H1 (cell line): ENCODE results near the gene FAM228B. TPM values are rescaled to one million over a fixed set of nuclear protein-coding genes. Genes with fewer than 3 reads are reported as not detected.

ENCODE experiments used
- CTCF ChIA-PET: fragments of 300-600 bp; sonication (Branson Sonifier 250); formaldehyde crosslinking; loops from one replicate; lab custom pipeline; 2021; ENCODE audit not compliant: partially characterized antibody; lab: Charles Lee
- POLR2A ChIA-PET: fragments of 300-600 bp; sonication (Branson Sonifier 250); formaldehyde crosslinking; loops from one replicate; lab custom pipeline; 2021; ENCODE audit warnings: inconsistent platforms; ENCODE audit not compliant: partially characterized antibody; lab: Charles Lee
- DNase-seq, 2 experiments: peaks; one replicate each; pipeline versions ENCODE4 v3.0.0 to v3.0.0-alpha.2; 2010 to 2022; ENCODE audit warnings: low spot score in 2 of 2, low read depth in 1 of 2, mixed read lengths in 1 of 2
- FAIRE-seq: peaks from 2 replicates; lab custom pipeline; 2011; peaks lifted over from hg19 to GRCh38; lab: Jason Lieb, UNC
- H2AFZ ChIP-seq: 2 replicates; pipeline ENCODE4 v1.8.1; 2012; ENCODE audit warnings: low read length, inconsistent platforms
- H2AK5ac ChIP-seq: 2 replicates; pipeline ENCODE4 v1.6.1; 2013; ENCODE audit warnings: low read depth, low read length
- H2BK120ac ChIP-seq: replicated peaks from 2 replicates; pipeline ENCODE3; 2013; ENCODE audit warnings: low read depth, low read length, inconsistent platforms
- H2BK12ac ChIP-seq: 2 replicates; pipeline ENCODE4 v1.6.1; 2013; ENCODE audit warnings: low read depth, low read length
- H2BK15ac ChIP-seq: 2 replicates; pipeline ENCODE4 v1.6.1; 2013; ENCODE audit warnings: low read length
- H2BK20ac ChIP-seq: 2 replicates; pipeline ENCODE4 v1.6.1; 2013; ENCODE audit warnings: low read length
- H2BK5ac ChIP-seq: 2 replicates; pipeline ENCODE4 v1.6.1; 2013; ENCODE audit warnings: low read depth, low read length
- H3K14ac ChIP-seq: 2 replicates; pipeline ENCODE4 v1.6.1; 2013; ENCODE audit warnings: inconsistent platforms; ENCODE audit not compliant: insufficient read length
- H3K18ac ChIP-seq: 2 replicates; pipeline ENCODE4 v1.6.1; 2013; ENCODE audit warnings: low read length; ENCODE audit errors: extremely low read depth
- H3K23ac ChIP-seq: 2 replicates; pipeline ENCODE4 v1.6.1; 2013; ENCODE audit warnings: inconsistent platforms; ENCODE audit not compliant: insufficient read length
- H3K23me2 ChIP-seq: 2 replicates; pipeline ENCODE4 v1.6.1; 2013; ENCODE audit warnings: low read depth, low read length
- H3K27ac ChIP-seq: 2 replicates; pipeline ENCODE4 v1.6.1; 2011; ENCODE audit warnings: low read depth, low read length, inconsistent platforms
- H3K27me3 ChIP-seq, 4 experiments: replicated peaks in 1 of 4; 1 replicate in 1 of 4; 2 replicates in 3 of 4; pipeline versions ENCODE4 v1.6.1 to v1.8.1; 2011 to 2013; ENCODE audit warnings: low read length in 3 of 4, mild to moderate bottlenecking in 3 of 4, inconsistent platforms in 2 of 4, mixed read lengths in 2 of 4, moderate library complexity in 1 of 4; ENCODE audit not compliant: control insufficient read depth in 3 of 4, insufficient read depth in 3 of 4; ENCODE audit errors: extremely low read depth in 1 of 4
- H3K36me3 ChIP-seq, 4 experiments: 2 replicates each; pipeline versions ENCODE4 v1.6.1 to v1.8.1; 2011 to 2013; ENCODE audit warnings: mild to moderate bottlenecking in 4 of 4, low read length in 3 of 4, moderate library complexity in 2 of 4, control low read depth in 1 of 4, inconsistent platforms in 1 of 4; ENCODE audit not compliant: insufficient read depth in 4 of 4, control insufficient read depth in 2 of 4
- H3K4ac ChIP-seq: replicated peaks from 2 replicates; pipeline ENCODE3; 2013; ENCODE audit warnings: low read length, low read depth, mixed read lengths, inconsistent platforms; ENCODE audit not compliant: insufficient read length
- H3K4me1 ChIP-seq, 4 experiments: replicated peaks in 1 of 4; 1 replicate in 1 of 4; 2 replicates in 3 of 4; pipeline versions ENCODE4 v1.6.1 to v1.8.1; 2011 to 2013; ENCODE audit warnings: low read length in 3 of 4, inconsistent platforms in 2 of 4, mixed read lengths in 1 of 4; ENCODE audit not compliant: insufficient read depth in 4 of 4, control insufficient read depth in 3 of 4
- H3K4me2 ChIP-seq, 2 experiments: 2 replicates each; pipeline versions ENCODE4 v1.6.1 to v1.8.1; 2011 to 2013; ENCODE audit warnings: low read depth in 2 of 2, low read length in 2 of 2, control low read depth in 1 of 2, inconsistent platforms in 1 of 2, mild to moderate bottlenecking in 1 of 2; ENCODE audit not compliant: insufficient read depth in 1 of 2
- H3K4me3 ChIP-seq, 4 experiments: fragments of 200-600, 300-600 bp in 1 of 4; sonication (generic), shearing (Covaris generic), sonication (Bioruptor Twin) in 1 of 4; 2 replicates each; pipeline versions ENCODE4 v1.5.1 to v1.8.1; 2011 to 2016; ENCODE audit warnings: low read length in 4 of 4, low read depth in 3 of 4, control low read depth in 2 of 4, inconsistent platforms in 2 of 4, mild to moderate bottlenecking in 2 of 4, mixed read lengths in 1 of 4, moderate library complexity in 1 of 4; ENCODE audit not compliant: insufficient read depth in 2 of 4; ENCODE audit errors: extremely low read depth in 1 of 4
- H3K56ac ChIP-seq: replicated peaks from 2 replicates; pipeline ENCODE3; 2013; ENCODE audit warnings: low read depth, mild to moderate bottlenecking, mixed read lengths, low read length, inconsistent platforms; ENCODE audit not compliant: insufficient read length
- H3K79me1 ChIP-seq: 2 replicates; pipeline ENCODE4 v1.6.1; 2013; ENCODE audit warnings: low read depth, low read length, control low read depth
- H3K79me2 ChIP-seq, 2 experiments: 2 replicates each; pipeline versions ENCODE4 v1.6.1 to v1.8.1; 2012 to 2013; ENCODE audit warnings: low read length in 2 of 2, mild to moderate bottlenecking in 2 of 2, inconsistent platforms in 1 of 2; ENCODE audit not compliant: insufficient read depth in 2 of 2, control insufficient read depth in 1 of 2
- H3K9ac ChIP-seq, 4 experiments: replicated peaks in 1 of 4; 1 replicate in 1 of 4; 2 replicates in 3 of 4; pipeline versions ENCODE4 v1.6.1 to v1.8.1; 2011 to 2013; ENCODE audit warnings: low read depth in 3 of 4, low read length in 3 of 4, control low read depth in 2 of 4, mild to moderate bottlenecking in 2 of 4, moderate library complexity in 2 of 4, inconsistent platforms in 1 of 4; ENCODE audit errors: extremely low read depth in 1 of 4
- H3K9me3 ChIP-seq, 2 experiments: 2 replicates each; pipeline versions ENCODE4 v1.6.1 to v1.8.1; 2012 to 2013; ENCODE audit warnings: mild to moderate bottlenecking in 2 of 2, moderate library complexity in 2 of 2, control low read depth in 1 of 2, inconsistent platforms in 1 of 2, low read depth in 1 of 2, low read length in 1 of 2, mixed read lengths in 1 of 2; ENCODE audit not compliant: insufficient read depth in 2 of 2
- H4K20me1 ChIP-seq, 2 experiments: replicated peaks in 1 of 2; 2 replicates each; pipeline versions ENCODE3 to v1.8.1; 2011 to 2013; ENCODE audit warnings: inconsistent platforms in 2 of 2, low read length in 2 of 2, mild to moderate bottlenecking in 1 of 2; ENCODE audit not compliant: insufficient read depth in 2 of 2, control insufficient read depth in 1 of 2
- H4K5ac ChIP-seq: 2 replicates; pipeline ENCODE4 v1.6.1; 2013; ENCODE audit warnings: low read length, low read depth, mixed read lengths, inconsistent platforms; ENCODE audit not compliant: insufficient read length
- H4K8ac ChIP-seq: 2 replicates; pipeline ENCODE4 v1.8.0; 2013; ENCODE audit warnings: mild to moderate bottlenecking, moderate library complexity, low read length, inconsistent platforms; ENCODE audit not compliant: insufficient read depth; ENCODE audit errors: extremely low read depth
- H4K91ac ChIP-seq: replicated peaks from 2 replicates; pipeline ENCODE3; 2013; ENCODE audit warnings: low read length, mixed read lengths, inconsistent platforms; ENCODE audit not compliant: insufficient read length
- BCL11A ChIP-seq, 2 experiments: IDR thresholded peaks; one replicate each; pipeline ENCODE4 v1.6.1; 2011; ENCODE audit warnings: low read depth in 2 of 2, low read length in 2 of 2, mild to moderate bottlenecking in 2 of 2
- CTCF ChIP-seq, 3 experiments: IDR thresholded peaks; 1 replicate in 2 of 3; 2 replicates in 1 of 3; pipeline versions ENCODE4 v1.5.1 to v1.6.1; 2011; ENCODE audit warnings: low read length in 3 of 3, mild to moderate bottlenecking in 3 of 3, inconsistent platforms in 2 of 3, low read depth in 1 of 3, moderate library complexity in 1 of 3; ENCODE audit not compliant: insufficient read depth in 1 of 3; ENCODE audit errors: control extremely low read depth in 1 of 3
- GTF2F1 ChIP-seq: IDR thresholded peaks from 2 replicates; pipeline ENCODE4 v1.6.1; 2012; ENCODE audit warnings: low read depth, low read length, improper control_type of control experiment, borderline replicate concordance
- KDM4A ChIP-seq: IDR thresholded peaks from one replicate; pipeline ENCODE4 v1.7.1; 2012; ENCODE audit warnings: low read depth, mild to moderate bottlenecking, moderate library complexity, low read length, inconsistent platforms; ENCODE audit not compliant: severe bottlenecking
- MAFK ChIP-seq: IDR thresholded peaks from 2 replicates; pipeline ENCODE4 v1.6.1; 2012; ENCODE audit warnings: low read depth, mild to moderate bottlenecking, improper control_type of control experiment, low read length
- PHF8 ChIP-seq: fragments of 200-600 bp; sonication (generic); conservative IDR thresholded peaks from 2 replicates; pipeline ENCODE4 v1.7.1; 2012; ENCODE audit warnings: low read depth, mild to moderate bottlenecking, inconsistent platforms, low read length, moderate library complexity
- POLR2A ChIP-seq, 2 experiments: IDR thresholded peaks; 1 replicate in 1 of 2; 2 replicates in 1 of 2; pipeline ENCODE4 v1.6.1; 2011; ENCODE audit warnings: low read depth in 2 of 2, low read length in 2 of 2, mild to moderate bottlenecking in 2 of 2; ENCODE audit errors: control extremely low read depth in 1 of 2
- TBP ChIP-seq: IDR thresholded peaks from 2 replicates; pipeline ENCODE4 v1.6.1; 2011; ENCODE audit warnings: low read depth, low read length, improper control_type of control experiment
- WGBS, 2 experiments: shearing (Covaris generic) in 1 of 2; methylation state at CpG; one replicate each; pipeline versions ENCODE4 v1.1.6 to v1.1.7; 2013 to 2015; ENCODE audit warnings: low lambda C conversion rate in 2 of 2, mixed read lengths in 2 of 2, inconsistent platforms in 1 of 2, low coverage in 1 of 2, missing lambda C conversion rate in 1 of 2; ENCODE audit not compliant: insufficient replicate concordance in 2 of 2, insufficient coverage in 1 of 2, insufficient read length in 1 of 2; ENCODE audit errors: extremely low coverage in 1 of 2, missing lambda C conversion rate in 1 of 2; 5-methylcytosine and 5-hydroxymethylcytosine counted together
- polyA plus RNA-seq, 7 experiments: library from polyadenylated mRNA; depleted of rRNA in 3 of 7; stranded (reverse) in 5 of 7; unstranded in 2 of 7; fragments of >200 nt in 5 of 7; fragments of 200-250 nt in 2 of 7; gene quantifications; 1 replicate in 5 of 7; 2 replicates in 1 of 7; 4 replicates in 1 of 7; pipeline versions ENCODE4 v1.2.1 to v1.2.3, GENCODE V29; 2011 to 2013; ENCODE audit warnings: missing spikeins in 2 of 7, mixed read lengths in 2 of 7
- total RNA-seq: library from RNA; stranded (reverse); fragmentation: NEBNext Ultra II Directional; extraction: Animal tissue kit (Norgen Biotek cat#: 25700); gene quantifications from 2 replicates; pipeline ENCODE4 v1.2.1, GENCODE V29; 2021

The FAM228B gene
- total and polyA plus RNA-seq, 2 of the 8 experiments (the other 6 are each of a cell fraction or from before 2014, with no cell fraction given) = 1.4 to 3.2 TPM

GRCh38 chr2:24084386-24085199 lies 38.7 kb upstream of the FAM228B start, which contains the start of gene TP53I3:
TSS of gene TP53I3 (minus strand) at chr2:24084834. CDS start at chr2:24084326, 508 bp downstream.
- 0 out of 2 replicates have a peak within 1 kb of the TSS, but pooled peaks have one; percentile 40 for H2BK20ac ChIP-seq
- H3K4me2 ChIP-seq = peak within 1 kb of the TSS; percentile 80 to 94
- peak within 1 kb of the TSS; percentile 86 to 93 (median 91) for H3K9ac ChIP-seq
- WGBS, 2 experiments = 1% methylated on average over 34 of the region's 44 CpGs; no CpG with 5 or more reads in 1 of the 2 experiments
- no peak within 1 kb of the TSS for H2AK5ac ChIP-seq
- FAIRE-seq (no peak), DNase-seq (peak; percentile 75 to 97)
- peak within 1 kb of the TSS; percentile 97 for H4K91ac ChIP-seq
- peak within 1 kb of the TSS; percentile 96 for H4K5ac ChIP-seq
- H3K27ac ChIP-seq = peak within 1 kb of the TSS; percentile 89
- H2BK15ac ChIP-seq = peak within 1 kb of the TSS; percentile 46; the same call in 1 of the 2 replicates
- peak within 1 kb of the TSS; percentile 96 for H2BK5ac ChIP-seq
- no peaks in the 10 kb centered on the region for H4K20me1 ChIP-seq
- peaks cover 10% of the 10 kb centered on the region for H3K23me2 ChIP-seq
- ChIA-PET CTCF (interaction anchor here (0.6 to 4.3 kb wide), 29 partner anchors 11 to 343 kb away, joined by 3 to 25 read pairs (median 4); partner anchors contain the start of genes ATAD2B, FAM228A, ITSN2 and WDCP), POLR2A (interaction anchor here (0.6 to 3.1 kb wide), 30 partner anchors 8 to 670 kb away, joined by 3 to 24 read pairs (median 6); partner anchors contain the start of genes ATAD2B, FAM228B, ITSN2 and MFSD2B)
- peaks cover 9 to 17% (median 11%) of the 10 kb centered on the region in 4 experiments; a peak in 7 of 8 replicates for H3K36me3 ChIP-seq
- H3K4me1 ChIP-seq = peaks cover 4 to 11% (median 9%) of the 10 kb centered on the region in 4 experiments
- H3K79me1 ChIP-seq = no peaks in the 10 kb centered on the region
- peak within 1 kb of the TSS; percentile 86 for H3K56ac ChIP-seq
- H4K8ac ChIP-seq = peak within 1 kb of the TSS; percentile 99
- no peaks in the 10 kb centered on the region for H3K9me3 ChIP-seq
- peak within 1 kb of the TSS; percentile 51 for H2BK120ac ChIP-seq
- H3K14ac ChIP-seq = no peak within 1 kb of the TSS
- H3K18ac ChIP-seq = peak within 1 kb of the TSS; percentile 99
- H3K23ac ChIP-seq = no peak within 1 kb of the TSS
- H3K4me3 ChIP-seq = peak within 1 kb of the TSS; percentile 55 to 77 (median 66)
- H3K79me2 ChIP-seq = no peaks in the 10 kb centered on the region
- peak within 1 kb of the TSS; percentile 24 for H3K4ac ChIP-seq
- H3K27me3 ChIP-seq = no peaks in the 10 kb centered on the region
- H2AFZ ChIP-seq = peak within 1 kb of the TSS; percentile 93
- H2BK12ac ChIP-seq = peak within 1 kb of the TSS; percentile 99
- TF ChIP-seq CTCF (IDR thresholded peaks at IDR 0.05; ENCODE audit: control extremely low read depth in 1 of 3, insufficient read depth in 1 of 3, low read depth in 1 of 3, low read length in 3 of 3) = peak; percentile 93 to 96 (median 93)
- peak; percentile 59 for TF ChIP-seq KDM4A
- TF ChIP-seq GTF2F1 = 0 out of 2 replicates have a peak, but pooled peaks have one; percentile 3
- TF ChIP-seq MAFK = no peak
- TF ChIP-seq BCL11A (IDR thresholded peaks at IDR 0.05; ENCODE audit: low read depth in 2 of 2, low read length in 2 of 2) = no peak
- TF ChIP-seq PHF8 = peak; percentile 89
- TF ChIP-seq POLR2A (IDR thresholded peaks at IDR 0.05; ENCODE audit: control extremely low read depth in 1 of 2, low read depth in 2 of 2, low read length in 2 of 2) = peak; percentile 90 to 92
- peak; percentile 83; the same call in 1 of the 2 replicates for TF ChIP-seq TBP
